ENCODE results near the gene GATA2. TPM values are rescaled to one million over a fixed set of nuclear protein-coding genes. Genes with fewer than 3 reads are reported as not detected.

Gene GATA2
- total RNA-seq, 4 donors from 2014 or later: 2.8 to 11.6 (median 8.1) TPM

DNA sequence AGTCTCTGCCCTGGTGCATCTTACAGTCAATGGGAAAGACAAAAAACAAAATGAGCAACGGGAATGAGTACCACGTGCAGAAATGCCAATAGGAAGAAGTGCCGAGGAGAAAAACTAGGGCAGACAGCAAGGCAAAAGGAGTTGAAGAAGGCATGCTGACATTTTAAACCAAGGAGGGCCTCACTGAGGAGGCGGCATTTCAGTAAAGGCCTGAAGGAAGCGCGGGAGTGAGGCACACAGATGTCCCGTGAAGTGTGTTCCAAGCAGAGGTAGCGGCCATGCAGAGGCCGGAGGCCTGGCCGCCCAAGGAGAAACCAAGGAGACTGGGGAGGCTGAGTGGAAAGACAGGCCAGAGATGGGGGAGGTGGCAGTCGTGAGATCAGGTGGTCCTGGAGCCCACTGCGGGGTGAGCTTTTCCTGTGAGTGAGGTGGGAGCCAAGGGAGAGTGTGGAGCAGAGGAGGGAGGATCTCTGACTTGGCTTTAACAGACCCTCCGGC, 61.1 kb downstream of the GATA2 start:
- no peaks in the 10 kb centered on the region for H3K9me3 ChIP-seq
- H3K27me3 ChIP-seq: peaks cover 0 to 18% of the 10 kb centered on the region in 2 donors
- no peak for TF ChIP-seq POLR2A (IDR thresholded peaks at IDR 0.05)
- H3K27ac ChIP-seq: no peak overlapping the region
- no peaks in the 10 kb centered on the region for H3K36me3 ChIP-seq
- no peak for DNase-seq
- H3K4me1 ChIP-seq: peaks cover 0 to 12% (median 0%) of the 10 kb centered on the region in 4 donors
- no peak overlapping the region for H3K4me3 ChIP-seq

DNA sequence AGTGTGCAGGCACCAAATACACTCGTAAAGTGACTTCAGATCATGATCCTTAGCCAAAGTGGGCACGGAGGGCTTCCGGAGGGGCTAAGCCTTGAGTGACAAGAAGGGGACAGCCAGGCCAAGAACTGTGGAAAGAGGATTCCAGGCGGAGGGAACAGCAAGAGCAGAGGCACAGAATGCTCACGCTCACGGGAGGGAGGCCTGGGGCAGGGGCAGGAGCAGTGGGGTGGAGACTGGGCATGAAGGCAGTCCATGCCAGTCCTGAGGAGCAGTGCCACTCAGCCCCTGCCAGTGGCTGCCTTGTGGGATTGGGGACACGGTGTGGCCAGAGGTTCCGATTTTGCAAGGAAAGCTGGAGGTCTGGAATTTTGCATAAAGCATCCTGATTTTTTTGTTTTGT, 62.3 kb downstream of the GATA2 start:
- no peak for TF ChIP-seq POLR2A (IDR thresholded peaks at IDR 0.05)
- TF ChIP-seq, protein P1, sequence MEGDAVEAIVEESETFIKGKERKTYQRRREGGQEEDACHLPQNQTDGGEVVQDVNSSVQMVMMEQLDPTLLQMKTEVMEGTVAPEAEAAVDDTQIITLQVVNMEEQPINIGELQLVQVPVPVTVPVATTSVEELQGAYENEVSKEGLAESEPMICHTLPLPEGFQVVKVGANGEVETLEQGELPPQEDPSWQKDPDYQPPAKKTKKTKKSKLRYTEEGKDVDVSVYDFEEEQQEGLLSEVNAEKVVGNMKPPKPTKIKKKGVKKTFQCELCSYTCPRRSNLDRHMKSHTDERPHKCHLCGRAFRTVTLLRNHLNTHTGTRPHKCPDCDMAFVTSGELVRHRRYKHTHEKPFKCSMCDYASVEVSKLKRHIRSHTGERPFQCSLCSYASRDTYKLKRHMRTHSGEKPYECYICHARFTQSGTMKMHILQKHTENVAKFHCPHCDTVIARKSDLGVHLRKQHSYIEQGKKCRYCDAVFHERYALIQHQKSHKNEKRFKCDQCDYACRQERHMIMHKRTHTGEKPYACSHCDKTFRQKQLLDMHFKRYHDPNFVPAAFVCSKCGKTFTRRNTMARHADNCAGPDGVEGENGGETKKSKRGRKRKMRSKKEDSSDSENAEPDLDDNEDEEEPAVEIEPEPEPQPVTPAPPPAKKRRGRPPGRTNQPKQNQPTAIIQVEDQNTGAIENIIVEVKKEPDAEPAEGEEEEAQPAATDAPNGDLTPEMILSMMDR (IDR thresholded peaks at IDR 0.05): no peak
- Histone ChIP-seq H3K27me3 (peaks cover 0 to 18% of the 10 kb centered on the region in 2 donors), H3K27ac (no peak overlapping the region)

DNA sequence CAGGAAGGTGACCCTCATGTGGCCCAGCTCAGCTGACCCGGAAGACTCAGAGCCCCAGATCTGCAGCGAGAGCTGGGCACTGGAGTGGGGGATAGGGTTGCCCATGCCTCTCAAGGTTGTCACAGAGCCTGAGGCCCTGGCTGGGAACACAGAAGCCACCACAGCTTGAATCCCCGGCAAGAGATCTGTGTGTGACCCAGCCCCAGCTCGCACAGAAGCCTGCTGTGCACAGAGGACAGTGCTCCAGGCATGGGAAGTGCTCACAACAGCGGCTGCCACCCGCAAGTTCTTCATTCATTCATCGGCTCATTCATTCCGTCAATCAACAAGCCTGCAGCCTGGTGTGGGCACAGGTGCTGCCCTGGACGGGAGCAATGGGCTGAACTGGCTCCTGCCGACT, 62.7 kb downstream of the GATA2 start:
- Histone ChIP-seq H3K9me3 (no peaks in the 10 kb centered on the region), H3K36me3 (no peaks in the 10 kb centered on the region), H3K4me3 (no peak overlapping the region), H3K4me1 (peaks cover 0 to 21% (median 5%) of the 10 kb centered on the region in 4 donors), H3K27ac (no peak overlapping the region), H3K27me3 (peaks cover 0 to 18% of the 10 kb centered on the region in 2 donors)
- no peak for TF ChIP-seq POLR2A (IDR thresholded peaks at IDR 0.05)
- TF ChIP-seq, protein P1 (IDR thresholded peaks at IDR 0.05): no peak
- no peak for DNase-seq

More for the DNA sequence above, 62.3 kb downstream of the GATA2 start:
- DNase-seq: no peak
- Histone ChIP-seq H3K9me3 (no peaks in the 10 kb centered on the region), H3K36me3 (no peaks in the 10 kb centered on the region), H3K4me1 (peaks cover 0 to 21% (median 5%) of the 10 kb centered on the region in 4 donors), H3K4me3 (no peak overlapping the region)

DNA sequence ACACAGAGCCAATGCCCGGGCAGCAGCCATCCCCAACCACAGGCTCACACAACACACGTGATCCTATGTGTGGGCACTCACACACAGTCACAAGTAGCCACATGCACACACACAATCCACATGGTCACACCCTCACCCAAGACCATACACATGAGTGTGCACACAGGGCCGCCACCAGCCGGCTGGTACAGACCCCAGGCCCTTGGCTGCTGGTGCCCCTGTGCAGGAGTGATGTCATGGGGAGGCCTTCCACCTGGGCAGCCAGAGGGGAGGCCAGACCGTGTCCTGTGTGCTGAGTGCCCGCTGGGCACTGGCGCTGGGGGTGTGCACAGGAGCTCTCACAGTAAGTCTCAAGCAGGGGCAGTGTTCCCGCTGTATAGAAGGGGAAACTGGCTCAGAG, 63.2 kb downstream of the GATA2 start:
- Histone ChIP-seq H3K27me3 (peaks cover 0 to 18% of the 10 kb centered on the region in 2 donors), H3K9me3 (no peaks in the 10 kb centered on the region), H3K27ac (no peak overlapping the region), H3K4me3 (no peak overlapping the region), H3K4me1 (peaks cover 0 to 21% (median 5%) of the 10 kb centered on the region in 4 donors), H3K36me3 (no peaks in the 10 kb centered on the region)
- no peak for DNase-seq
- no peak for TF ChIP-seq POLR2A (IDR thresholded peaks at IDR 0.05)
- TF ChIP-seq, protein P1 (IDR thresholded peaks at IDR 0.05): no peak

Other genes with a start within 250 kb of the GATA2 start
- not detected for gene DNAJB8, start 26.3 kb downstream of the GATA2 start, total RNA-seq
- 100 to 1,000 TPM in 3 of 4 donors, 10 to 100 TPM in 1; 87.5 to 185 (median 152) TPM for gene RPN1, start 157.6 kb upstream of the GATA2 start, total RNA-seq
- 100 to 1,000 TPM in 2 of 4 donors, 10 to 100 TPM in 2; 96.6 to 116 (median 99.4) TPM for gene RAB7A, start 233.0 kb upstream of the GATA2 start, total RNA-seq